LNCAP (cell line): Measurements from ENCODE around the gene HOXA4.

Source experiments
- TF ChIP-seq, protein P1 (sequence below): fragments of 450-650 bp; IDR thresholded peaks from 2 replicates; pipeline ENCODE4 v1.5.1; 2017; ENCODE audit warnings: mild to moderate bottlenecking

The HOXA4 gene

DNA sequence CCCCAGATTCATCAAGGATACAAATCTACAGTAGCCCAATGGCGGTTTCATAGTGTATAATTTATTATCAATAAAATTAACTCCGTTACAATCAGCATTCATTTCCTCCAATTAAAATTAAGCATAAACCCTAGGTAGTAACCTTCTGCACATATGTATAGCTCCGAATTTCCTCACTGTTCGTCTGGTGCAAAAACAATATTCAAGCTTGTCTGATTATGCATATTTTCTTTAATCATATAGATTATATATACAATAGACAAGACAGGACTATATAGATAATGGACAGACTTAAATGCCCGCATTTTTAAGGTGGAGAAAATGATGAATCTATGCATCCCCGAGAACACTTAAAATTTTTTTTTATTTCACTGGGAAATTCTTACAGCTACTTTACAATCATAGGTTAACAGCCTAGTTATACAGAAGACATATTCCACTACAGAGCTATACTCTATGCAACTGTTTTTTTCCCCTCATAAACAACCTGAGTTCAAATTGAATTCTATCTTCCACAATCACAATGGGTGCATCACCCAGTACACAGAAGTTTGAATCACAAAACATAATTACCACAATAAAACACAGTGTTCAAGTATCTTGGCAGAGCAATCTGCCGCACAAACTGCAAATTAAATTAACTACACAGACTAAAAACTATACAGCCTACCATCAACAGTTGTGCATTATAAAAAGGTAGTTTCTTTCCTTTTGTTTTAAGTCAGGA, 32.2 kb upstream of the HOXA4 start:
- TF ChIP-seq, protein P1, sequence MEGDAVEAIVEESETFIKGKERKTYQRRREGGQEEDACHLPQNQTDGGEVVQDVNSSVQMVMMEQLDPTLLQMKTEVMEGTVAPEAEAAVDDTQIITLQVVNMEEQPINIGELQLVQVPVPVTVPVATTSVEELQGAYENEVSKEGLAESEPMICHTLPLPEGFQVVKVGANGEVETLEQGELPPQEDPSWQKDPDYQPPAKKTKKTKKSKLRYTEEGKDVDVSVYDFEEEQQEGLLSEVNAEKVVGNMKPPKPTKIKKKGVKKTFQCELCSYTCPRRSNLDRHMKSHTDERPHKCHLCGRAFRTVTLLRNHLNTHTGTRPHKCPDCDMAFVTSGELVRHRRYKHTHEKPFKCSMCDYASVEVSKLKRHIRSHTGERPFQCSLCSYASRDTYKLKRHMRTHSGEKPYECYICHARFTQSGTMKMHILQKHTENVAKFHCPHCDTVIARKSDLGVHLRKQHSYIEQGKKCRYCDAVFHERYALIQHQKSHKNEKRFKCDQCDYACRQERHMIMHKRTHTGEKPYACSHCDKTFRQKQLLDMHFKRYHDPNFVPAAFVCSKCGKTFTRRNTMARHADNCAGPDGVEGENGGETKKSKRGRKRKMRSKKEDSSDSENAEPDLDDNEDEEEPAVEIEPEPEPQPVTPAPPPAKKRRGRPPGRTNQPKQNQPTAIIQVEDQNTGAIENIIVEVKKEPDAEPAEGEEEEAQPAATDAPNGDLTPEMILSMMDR, result no peak

DNA sequence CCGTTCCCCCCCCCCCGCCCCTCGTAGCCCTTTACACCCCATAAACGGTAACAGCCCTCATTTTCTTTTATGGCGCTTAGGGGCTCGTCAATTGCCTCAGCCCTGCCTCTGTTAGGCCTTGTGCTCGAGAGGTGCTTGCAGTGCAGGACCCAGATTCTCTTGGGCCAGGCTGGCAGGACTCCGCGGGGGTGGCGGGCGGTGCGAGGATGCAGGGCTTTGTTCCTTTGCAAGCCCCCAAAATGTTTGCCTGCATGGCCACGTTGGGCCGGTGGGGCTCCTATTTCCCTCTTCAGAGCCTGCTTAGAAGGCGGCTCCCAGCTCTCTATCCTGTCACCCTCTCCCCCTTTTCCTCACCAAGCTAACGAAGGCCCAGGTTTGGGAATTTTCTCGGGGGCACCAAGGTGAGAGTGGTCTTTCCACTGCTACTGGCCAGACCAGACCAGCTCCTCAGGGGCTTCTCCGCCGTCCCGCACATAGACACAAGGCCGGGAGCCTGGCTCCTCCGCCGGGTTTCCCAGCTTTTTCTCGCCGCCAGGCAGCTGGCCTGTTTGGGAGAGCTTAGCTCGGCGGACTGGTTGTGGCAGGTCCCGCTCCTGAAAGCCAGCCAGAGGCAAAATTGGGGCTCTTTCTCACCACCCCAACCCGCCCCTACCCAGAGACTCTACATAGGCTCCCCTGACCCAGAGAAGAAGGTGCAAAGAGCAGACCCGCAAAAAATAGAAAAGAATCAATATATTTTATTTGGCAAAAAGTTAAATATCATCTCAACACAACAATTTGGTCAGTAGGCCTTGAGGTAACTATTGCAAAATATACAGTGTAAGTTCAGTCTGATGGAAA, 31.4 kb upstream of the HOXA4 start:
- TF ChIP-seq, protein P1, result no peak

DNA sequence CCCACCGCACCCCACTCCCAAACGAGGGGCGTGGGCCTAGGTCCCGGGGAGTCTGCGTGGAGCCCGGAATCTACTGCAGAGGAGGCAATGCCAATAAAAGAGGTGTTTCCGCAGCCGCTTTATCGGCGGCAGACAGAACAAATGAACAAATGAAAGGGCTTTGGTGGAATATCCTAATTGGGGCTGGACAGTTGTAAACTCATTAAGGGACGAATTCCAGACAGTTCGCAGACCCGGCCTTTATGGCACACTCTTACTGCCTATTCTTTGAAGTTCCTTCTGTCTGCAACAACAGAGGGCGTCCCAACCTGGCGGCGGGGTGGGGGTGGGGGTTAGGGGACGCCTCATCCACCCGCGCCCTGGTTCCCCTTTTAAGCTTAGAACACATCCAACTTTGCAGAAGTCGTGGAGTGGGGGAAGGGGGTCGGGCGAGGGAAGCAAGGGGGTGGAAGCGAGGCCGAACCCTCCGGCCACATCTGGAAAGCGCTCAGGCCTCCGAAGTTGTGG, 30.7 kb upstream of the HOXA4 start:
- TF ChIP-seq, protein P1, result peak; percentile 29; the same call in 1 of the 2 replicates

DNA sequence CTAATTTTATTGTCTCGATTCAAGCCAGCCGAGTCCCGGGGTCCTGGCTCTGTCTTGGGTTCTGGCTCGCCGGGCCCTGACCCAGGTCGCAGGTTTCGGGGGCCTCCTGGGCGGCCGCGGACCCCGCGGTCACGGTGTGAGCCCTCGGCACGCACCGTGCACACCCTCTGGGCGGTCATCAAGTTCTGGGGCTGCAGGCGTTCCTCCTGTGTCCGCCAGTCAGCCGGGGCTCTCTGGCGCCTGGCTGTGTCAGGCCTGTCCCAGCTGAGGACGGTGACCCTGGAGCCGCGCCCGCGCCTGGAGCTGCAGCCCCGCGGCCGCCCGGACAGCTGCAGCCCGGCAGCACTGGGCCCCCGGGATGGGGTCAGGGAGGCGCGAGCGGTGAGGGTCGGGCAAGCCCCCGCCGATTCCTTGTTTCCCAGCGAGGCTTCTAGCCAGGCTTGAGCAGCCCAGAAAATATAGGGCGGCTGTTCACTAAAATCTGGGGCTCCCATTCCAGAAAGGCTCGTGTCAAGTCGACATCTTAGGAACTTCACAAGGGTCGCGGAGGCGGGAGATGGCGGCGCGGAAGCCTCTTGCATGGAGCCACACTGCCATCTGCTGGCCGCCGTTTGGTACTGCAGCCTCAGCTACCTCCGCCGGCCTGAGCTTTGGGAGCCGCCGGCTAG, 30.1 kb upstream of the HOXA4 start:
- TF ChIP-seq, protein P1, result peak; percentile 99

DNA sequence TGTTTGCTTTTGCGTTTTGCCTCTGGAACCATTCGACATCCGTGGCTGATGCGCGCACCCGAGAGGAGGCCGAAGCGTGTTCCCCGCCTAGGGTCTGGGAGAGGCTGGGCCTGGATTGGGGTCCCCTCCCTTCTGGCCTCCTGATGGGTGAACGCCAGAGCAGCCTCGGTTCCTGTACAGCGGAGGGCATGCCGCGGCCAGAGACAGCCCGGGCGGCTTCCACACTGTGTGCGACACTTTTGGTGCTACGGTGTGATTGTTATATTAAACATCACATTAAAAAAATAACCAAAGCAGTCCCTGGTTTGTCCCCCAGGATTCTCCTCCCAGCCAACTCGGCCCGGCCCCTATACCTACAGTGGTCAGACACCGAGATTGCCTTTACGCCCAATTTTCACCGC, 29.6 kb upstream of the HOXA4 start:
- TF ChIP-seq, protein P1, result no peak

DNA sequence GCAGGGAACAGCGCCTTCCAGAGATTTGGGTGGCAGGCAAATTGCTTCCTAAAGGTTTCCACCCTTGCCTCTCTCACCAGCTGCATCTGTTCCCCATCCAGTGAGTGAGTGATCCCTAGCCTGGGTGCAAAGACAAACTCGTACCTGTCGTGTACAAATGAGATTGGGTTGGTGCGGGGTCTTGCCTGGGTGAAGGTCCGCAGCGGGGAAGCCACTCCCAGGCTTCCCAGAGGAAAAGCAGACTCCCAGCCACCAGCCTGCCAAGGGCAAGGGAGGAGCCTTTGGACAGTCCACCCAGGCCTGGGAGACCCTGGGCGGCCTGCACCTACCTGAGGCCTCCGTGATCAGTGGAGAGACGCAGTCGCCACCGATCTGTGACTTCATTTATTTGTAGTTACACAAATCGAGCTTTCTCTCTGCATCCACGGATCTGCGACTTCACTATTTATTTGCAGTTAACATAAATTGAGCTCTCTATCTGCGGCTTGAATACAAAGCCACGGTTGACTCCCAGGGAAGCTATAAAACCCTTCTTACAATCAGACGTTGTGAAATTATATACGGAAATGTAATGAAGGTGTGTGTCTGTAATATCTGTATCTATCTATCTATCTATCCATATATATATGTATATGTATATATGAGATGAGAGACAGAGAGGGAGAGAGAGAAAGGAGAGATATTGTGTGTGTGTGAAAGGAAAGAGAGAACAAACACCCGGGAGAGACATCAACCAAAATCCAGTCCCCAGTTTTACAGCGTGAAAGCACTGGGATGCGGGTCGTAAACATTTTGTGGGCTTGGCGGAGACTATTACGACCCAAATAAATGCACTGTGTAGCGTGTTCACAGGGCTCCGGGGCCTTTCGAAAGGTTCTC, 28.9 kb upstream of the HOXA4 start:
- TF ChIP-seq, protein P1, result no peak
